HEK293 (cell line): ENCODE measurements around the gene ASIC1.

Source experiments
- GLI4 ChIP-seq: fragments of 450-650 bp; formaldehyde crosslinking; IDR thresholded peaks from 2 replicates; pipeline ENCODE4 v1.5.1; 2016; ENCODE audit warnings: missing biosample characterization, missing genetic modification characterization
- MYNN ChIP-seq: fragments of 450-650 bp; formaldehyde crosslinking; IDR thresholded peaks from 2 replicates; pipeline ENCODE4 v1.5.1; 2016; ENCODE audit warnings: missing biosample characterization, missing genetic modification characterization, borderline replicate concordance
- ZEB2 ChIP-seq: fragments of 450-650 bp; formaldehyde crosslinking; IDR thresholded peaks from 2 replicates; pipeline ENCODE4 v1.5.1; 2016; ENCODE audit warnings: missing biosample characterization, missing genetic modification characterization
- ZNF114 ChIP-seq: fragments of 450-650 bp; formaldehyde crosslinking; IDR thresholded peaks from 2 replicates; pipeline ENCODE4 v1.5.0; 2017; ENCODE audit warnings: missing biosample characterization, missing genetic modification characterization
- ZNF140 ChIP-seq: fragments of 450-650 bp; formaldehyde crosslinking; IDR thresholded peaks from 2 replicates; pipeline ENCODE4 v1.5.1; 2016; ENCODE audit warnings: missing biosample characterization, missing genetic modification characterization
- ZNF19 ChIP-seq: fragments of 450-650 bp; formaldehyde crosslinking; IDR thresholded peaks from 2 replicates; pipeline ENCODE4; 2016; ENCODE audit warnings: missing biosample characterization, missing genetic modification characterization, low read depth
- ZNF2 ChIP-seq: fragments of 450-650 bp; formaldehyde crosslinking; IDR thresholded peaks from 2 replicates; pipeline ENCODE4 v1.5.1; 2016; ENCODE audit warnings: missing biosample characterization, missing genetic modification characterization
- ZNF202 ChIP-seq: fragments of 450-650 bp; formaldehyde crosslinking; IDR thresholded peaks from 2 replicates; pipeline ENCODE4 v1.5.1; 2016; ENCODE audit warnings: missing biosample characterization, missing genetic modification characterization, borderline replicate concordance
- ZNF223 ChIP-seq: fragments of 450-650 bp; formaldehyde crosslinking; IDR thresholded peaks from 2 replicates; pipeline ENCODE4 v1.5.1; 2016; ENCODE audit warnings: missing biosample characterization, missing genetic modification characterization
- ZNF404 ChIP-seq: fragments of 450-650 bp; formaldehyde crosslinking; IDR thresholded peaks from 2 replicates; pipeline ENCODE4 v1.5.1; 2017; ENCODE audit warnings: missing biosample characterization, missing genetic modification characterization
- ZNF423 ChIP-seq: fragments of 450-650 bp; formaldehyde crosslinking; IDR thresholded peaks from 2 replicates; pipeline ENCODE4 v1.5.1; 2016; ENCODE audit warnings: missing biosample characterization, missing genetic modification characterization
- ZNF426 ChIP-seq: fragments of 450-650 bp; formaldehyde crosslinking; IDR thresholded peaks from 2 replicates; pipeline ENCODE4 v1.5.1; 2017; ENCODE audit warnings: missing biosample characterization, missing genetic modification characterization, mild to moderate bottlenecking, inconsistent platforms, moderate library complexity
- ZNF48 ChIP-seq: fragments of 450-650 bp; formaldehyde crosslinking; IDR thresholded peaks from 2 replicates; pipeline ENCODE4 v1.5.1; 2016; ENCODE audit warnings: missing biosample characterization, missing genetic modification characterization
- ZNF510 ChIP-seq: fragments of 450-650 bp; formaldehyde crosslinking; IDR thresholded peaks from 2 replicates; pipeline ENCODE4 v1.5.1; 2018; ENCODE audit warnings: mild to moderate bottlenecking, missing genetic modification characterization, missing biosample characterization; ENCODE audit not compliant: insufficient replicate concordance
- ZNF621 ChIP-seq: fragments of 450-650 bp; formaldehyde crosslinking; IDR thresholded peaks from 2 replicates; pipeline ENCODE4 v1.5.1; 2017; ENCODE audit warnings: missing biosample characterization, missing genetic modification characterization
- ZNF768 ChIP-seq: fragments of 450-650 bp; formaldehyde crosslinking; IDR thresholded peaks from 2 replicates; pipeline ENCODE4 v1.5.1; 2018; ENCODE audit warnings: missing biosample characterization, mild to moderate bottlenecking, missing genetic modification characterization
- ZNF791 ChIP-seq: fragments of 450-650 bp; formaldehyde crosslinking; IDR thresholded peaks from 2 replicates; pipeline ENCODE4 v1.5.1; 2016; ENCODE audit warnings: missing biosample characterization, missing genetic modification characterization
- TF ChIP-seq, protein P1 (sequence below): fragments of 450-650 bp; formaldehyde crosslinking; IDR thresholded peaks from 2 replicates; pipeline ENCODE4 v1.5.1; 2016; ENCODE audit warnings: missing biosample characterization, missing genetic modification characterization, borderline replicate concordance
- TF ChIP-seq, protein P2 (sequence below): fragments of 450-650 bp; formaldehyde crosslinking; IDR thresholded peaks from 2 replicates; pipeline ENCODE4 v1.5.1; 2016; ENCODE audit warnings: missing biosample characterization, missing genetic modification characterization
- TF ChIP-seq, protein P3 (sequence below): fragments of 450-650 bp; formaldehyde crosslinking; IDR thresholded peaks from 2 replicates; pipeline ENCODE4 v1.5.1; 2016; ENCODE audit warnings: missing biosample characterization, missing genetic modification characterization
- TF ChIP-seq, protein P4 (sequence below): fragments of 450-650 bp; formaldehyde crosslinking; IDR thresholded peaks from 2 replicates; pipeline ENCODE4 v1.5.1; 2017; ENCODE audit warnings: missing biosample characterization, mild to moderate bottlenecking, missing genetic modification characterization, moderate library complexity
- TF ChIP-seq, protein P5 (sequence below): fragments of 450-650 bp; formaldehyde crosslinking; IDR thresholded peaks from 2 replicates; pipeline ENCODE4 v1.5.1; 2016; ENCODE audit warnings: missing biosample characterization, missing genetic modification characterization
- TF ChIP-seq, protein P6 (sequence below): fragments of 450-650 bp; formaldehyde crosslinking; conservative IDR thresholded peaks from 2 replicates; pipeline ENCODE4 v1.5.1; 2016; ENCODE audit warnings: low read depth, missing biosample characterization, missing genetic modification characterization

ASIC1 gene

DNA sequence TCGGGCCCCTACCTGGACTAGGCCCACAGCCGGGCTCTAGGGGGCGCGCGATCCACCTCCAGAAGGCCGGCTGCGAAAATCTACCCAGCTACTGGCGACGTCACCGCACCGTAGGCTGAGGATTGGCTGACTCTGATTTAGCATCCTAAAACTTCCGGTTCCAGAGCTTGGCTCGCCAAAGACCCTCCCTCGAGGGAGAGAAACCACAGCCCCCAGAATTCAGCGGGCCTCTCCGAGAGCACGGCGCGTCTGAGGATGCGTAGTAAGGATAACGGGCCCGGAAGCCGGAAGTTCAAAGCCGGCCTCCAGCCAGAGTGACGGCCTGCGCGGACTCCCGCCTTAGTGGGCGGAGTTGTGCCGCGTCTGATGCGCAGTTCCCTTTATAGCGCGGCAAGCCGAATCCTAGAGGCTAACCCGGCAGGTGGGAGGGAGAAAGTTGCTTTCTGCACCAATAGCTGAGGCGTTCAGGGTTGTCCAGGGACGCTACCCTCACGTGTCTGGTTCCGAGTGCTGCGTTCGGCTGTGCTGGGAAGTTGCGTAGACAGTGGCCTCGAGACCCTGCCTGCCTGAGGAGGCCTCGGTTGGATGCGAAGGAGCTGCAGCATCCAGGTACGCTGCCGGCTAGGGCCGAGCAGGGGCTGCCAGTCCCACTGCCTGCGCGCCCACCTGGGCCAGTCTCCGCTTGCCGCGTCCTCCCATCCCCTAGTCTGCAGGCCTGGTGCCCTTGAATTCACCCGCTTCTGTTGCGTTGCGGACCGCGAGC lies 54.5 kb downstream of the ASIC1 start, which contains the start of gene COX14 (continued):
- TF ChIP-seq, protein P1, sequence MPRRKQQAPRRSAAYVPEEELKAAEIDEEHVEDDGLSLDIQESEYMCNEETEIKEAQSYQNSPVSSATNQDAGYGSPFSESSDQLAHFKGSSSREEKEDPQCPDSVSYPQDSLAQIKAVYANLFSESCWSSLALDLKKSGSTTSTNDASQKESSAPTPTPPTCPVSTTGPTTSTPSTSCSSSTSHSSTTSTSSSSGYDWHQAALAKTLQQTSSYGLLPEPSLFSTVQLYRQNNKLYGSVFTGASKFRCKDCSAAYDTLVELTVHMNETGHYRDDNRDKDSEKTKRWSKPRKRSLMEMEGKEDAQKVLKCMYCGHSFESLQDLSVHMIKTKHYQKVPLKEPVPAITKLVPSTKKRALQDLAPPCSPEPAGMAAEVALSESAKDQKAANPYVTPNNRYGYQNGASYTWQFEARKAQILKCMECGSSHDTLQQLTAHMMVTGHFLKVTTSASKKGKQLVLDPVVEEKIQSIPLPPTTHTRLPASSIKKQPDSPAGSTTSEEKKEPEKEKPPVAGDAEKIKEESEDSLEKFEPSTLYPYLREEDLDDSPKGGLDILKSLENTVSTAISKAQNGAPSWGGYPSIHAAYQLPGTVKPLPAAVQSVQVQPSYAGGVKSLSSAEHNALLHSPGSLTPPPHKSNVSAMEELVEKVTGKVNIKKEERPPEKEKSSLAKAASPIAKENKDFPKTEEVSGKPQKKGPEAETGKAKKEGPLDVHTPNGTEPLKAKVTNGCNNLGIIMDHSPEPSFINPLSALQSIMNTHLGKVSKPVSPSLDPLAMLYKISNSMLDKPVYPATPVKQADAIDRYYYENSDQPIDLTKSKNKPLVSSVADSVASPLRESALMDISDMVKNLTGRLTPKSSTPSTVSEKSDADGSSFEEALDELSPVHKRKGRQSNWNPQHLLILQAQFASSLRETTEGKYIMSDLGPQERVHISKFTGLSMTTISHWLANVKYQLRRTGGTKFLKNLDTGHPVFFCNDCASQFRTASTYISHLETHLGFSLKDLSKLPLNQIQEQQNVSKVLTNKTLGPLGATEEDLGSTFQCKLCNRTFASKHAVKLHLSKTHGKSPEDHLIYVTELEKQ: no peak
- no peak for TF ChIP-seq ZNF114 (tag by site-specific recombination)
- TF ChIP-seq ZNF202 (tag by site-specific recombination): no peak
- TF ChIP-seq, protein P2, sequence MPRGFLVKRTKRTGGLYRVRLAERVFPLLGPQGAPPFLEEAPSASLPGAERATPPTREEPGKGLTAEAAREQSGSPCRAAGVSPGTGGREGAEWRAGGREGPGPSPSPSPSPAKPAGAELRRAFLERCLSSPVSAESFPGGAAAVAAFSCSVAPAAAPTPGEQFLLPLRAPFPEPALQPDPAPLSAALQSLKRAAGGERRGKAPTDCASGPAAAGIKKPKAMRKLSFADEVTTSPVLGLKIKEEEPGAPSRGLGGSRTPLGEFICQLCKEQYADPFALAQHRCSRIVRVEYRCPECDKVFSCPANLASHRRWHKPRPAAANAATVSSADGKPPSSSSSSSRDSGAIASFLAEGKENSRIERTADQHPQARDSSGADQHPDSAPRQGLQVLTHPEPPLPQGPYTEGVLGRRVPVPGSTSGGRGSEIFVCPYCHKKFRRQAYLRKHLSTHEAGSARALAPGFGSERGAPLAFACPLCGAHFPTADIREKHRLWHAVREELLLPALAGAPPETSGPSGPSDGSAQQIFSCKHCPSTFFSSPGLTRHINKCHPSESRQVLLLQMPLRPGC: peak; percentile 65
- peak; percentile 26; the same call in 1 of the 2 replicates for TF ChIP-seq ZNF423
- no peak for TF ChIP-seq ZNF140
- TF ChIP-seq GLI4 (tag by site-specific recombination): no peak
- TF ChIP-seq ZNF426: no peak
- TF ChIP-seq, protein P3, sequence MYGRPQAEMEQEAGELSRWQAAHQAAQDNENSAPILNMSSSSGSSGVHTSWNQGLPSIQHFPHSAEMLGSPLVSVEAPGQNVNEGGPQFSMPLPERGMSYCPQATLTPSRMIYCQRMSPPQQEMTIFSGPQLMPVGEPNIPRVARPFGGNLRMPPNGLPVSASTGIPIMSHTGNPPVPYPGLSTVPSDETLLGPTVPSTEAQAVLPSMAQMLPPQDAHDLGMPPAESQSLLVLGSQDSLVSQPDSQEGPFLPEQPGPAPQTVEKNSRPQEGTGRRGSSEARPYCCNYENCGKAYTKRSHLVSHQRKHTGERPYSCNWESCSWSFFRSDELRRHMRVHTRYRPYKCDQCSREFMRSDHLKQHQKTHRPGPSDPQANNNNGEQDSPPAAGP (tag by site-specific recombination): peak; percentile 89
- TF ChIP-seq, protein P4, sequence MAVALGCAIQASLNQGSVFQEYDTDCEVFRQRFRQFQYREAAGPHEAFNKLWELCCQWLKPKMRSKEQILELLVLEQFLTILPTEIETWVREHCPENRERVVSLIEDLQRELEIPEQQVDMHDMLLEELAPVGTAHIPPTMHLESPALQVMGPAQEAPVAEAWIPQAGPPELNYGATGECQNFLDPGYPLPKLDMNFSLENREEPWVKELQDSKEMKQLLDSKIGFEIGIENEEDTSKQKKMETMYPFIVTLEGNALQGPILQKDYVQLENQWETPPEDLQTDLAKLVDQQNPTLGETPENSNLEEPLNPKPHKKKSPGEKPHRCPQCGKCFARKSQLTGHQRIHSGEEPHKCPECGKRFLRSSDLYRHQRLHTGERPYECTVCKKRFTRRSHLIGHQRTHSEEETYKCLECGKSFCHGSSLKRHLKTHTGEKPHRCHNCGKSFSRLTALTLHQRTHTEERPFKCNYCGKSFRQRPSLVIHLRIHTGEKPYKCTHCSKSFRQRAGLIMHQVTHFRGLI (tag by site-specific recombination): no peak
- no peak for TF ChIP-seq ZNF48 (tag by site-specific recombination)
- no peak for TF ChIP-seq ZNF404
- TF ChIP-seq ZNF510 (tag by site-specific recombination): no peak
- peak; percentile 97 for TF ChIP-seq ZNF2 (tag by site-specific recombination)
- TF ChIP-seq, protein P5, sequence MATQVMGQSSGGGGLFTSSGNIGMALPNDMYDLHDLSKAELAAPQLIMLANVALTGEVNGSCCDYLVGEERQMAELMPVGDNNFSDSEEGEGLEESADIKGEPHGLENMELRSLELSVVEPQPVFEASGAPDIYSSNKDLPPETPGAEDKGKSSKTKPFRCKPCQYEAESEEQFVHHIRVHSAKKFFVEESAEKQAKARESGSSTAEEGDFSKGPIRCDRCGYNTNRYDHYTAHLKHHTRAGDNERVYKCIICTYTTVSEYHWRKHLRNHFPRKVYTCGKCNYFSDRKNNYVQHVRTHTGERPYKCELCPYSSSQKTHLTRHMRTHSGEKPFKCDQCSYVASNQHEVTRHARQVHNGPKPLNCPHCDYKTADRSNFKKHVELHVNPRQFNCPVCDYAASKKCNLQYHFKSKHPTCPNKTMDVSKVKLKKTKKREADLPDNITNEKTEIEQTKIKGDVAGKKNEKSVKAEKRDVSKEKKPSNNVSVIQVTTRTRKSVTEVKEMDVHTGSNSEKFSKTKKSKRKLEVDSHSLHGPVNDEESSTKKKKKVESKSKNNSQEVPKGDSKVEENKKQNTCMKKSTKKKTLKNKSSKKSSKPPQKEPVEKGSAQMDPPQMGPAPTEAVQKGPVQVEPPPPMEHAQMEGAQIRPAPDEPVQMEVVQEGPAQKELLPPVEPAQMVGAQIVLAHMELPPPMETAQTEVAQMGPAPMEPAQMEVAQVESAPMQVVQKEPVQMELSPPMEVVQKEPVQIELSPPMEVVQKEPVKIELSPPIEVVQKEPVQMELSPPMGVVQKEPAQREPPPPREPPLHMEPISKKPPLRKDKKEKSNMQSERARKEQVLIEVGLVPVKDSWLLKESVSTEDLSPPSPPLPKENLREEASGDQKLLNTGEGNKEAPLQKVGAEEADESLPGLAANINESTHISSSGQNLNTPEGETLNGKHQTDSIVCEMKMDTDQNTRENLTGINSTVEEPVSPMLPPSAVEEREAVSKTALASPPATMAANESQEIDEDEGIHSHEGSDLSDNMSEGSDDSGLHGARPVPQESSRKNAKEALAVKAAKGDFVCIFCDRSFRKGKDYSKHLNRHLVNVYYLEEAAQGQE: no peak
- no peak for TF ChIP-seq ZNF621 (tag by site-specific recombination)
- 0 out of 2 replicates have a peak, but pooled peaks have one; percentile 55 for TF ChIP-seq MYNN (tag by site-specific recombination)
- no peak for TF ChIP-seq ZNF791
- TF ChIP-seq ZNF768 (tag by site-specific recombination): no peak
- peak; percentile 67 for TF ChIP-seq ZEB2 (tag by site-specific recombination)
- TF ChIP-seq, protein P6, sequence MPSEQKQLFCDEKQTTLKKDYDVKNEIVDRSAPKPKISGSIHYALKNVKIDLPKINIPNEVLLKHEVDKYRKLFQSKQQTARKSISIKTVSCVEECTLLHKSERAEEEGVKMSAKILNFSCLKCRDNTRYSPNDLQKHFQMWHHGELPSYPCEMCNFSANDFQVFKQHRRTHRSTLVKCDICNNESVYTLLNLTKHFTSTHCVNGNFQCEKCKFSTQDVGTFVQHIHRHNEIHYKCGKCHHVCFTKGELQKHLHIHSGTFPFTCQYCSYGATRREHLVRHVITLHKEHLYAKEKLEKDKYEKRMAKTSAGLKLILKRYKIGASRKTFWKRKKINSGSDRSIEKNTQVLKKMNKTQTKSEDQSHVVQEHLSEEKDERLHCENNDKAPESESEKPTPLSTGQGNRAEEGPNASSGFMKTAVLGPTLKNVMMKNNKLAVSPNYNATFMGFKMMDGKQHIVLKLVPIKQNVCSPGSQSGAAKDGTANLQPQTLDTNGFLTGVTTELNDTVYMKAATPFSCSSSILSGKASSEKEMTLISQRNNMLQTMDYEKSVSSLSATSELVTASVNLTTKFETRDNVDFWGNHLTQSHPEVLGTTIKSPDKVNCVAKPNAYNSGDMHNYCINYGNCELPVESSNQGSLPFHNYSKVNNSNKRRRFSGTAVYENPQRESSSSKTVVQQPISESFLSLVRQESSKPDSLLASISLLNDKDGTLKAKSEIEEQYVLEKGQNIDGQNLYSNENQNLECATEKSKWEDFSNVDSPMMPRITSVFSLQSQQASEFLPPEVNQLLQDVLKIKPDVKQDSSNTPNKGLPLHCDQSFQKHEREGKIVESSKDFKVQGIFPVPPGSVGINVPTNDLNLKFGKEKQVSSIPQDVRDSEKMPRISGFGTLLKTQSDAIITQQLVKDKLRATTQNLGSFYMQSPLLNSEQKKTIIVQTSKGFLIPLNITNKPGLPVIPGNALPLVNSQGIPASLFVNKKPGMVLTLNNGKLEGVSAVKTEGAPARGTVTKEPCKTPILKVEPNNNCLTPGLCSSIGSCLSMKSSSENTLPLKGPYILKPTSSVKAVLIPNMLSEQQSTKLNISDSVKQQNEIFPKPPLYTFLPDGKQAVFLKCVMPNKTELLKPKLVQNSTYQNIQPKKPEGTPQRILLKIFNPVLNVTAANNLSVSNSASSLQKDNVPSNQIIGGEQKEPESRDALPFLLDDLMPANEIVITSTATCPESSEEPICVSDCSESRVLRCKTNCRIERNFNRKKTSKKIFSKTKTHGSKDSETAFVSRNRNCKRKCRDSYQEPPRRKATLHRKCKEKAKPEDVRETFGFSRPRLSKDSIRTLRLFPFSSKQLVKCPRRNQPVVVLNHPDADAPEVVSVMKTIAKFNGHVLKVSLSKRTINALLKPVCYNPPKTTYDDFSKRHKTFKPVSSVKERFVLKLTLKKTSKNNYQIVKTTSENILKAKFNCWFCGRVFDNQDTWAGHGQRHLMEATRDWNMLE (tag by site-specific recombination): 0 out of 2 replicates have a peak, but pooled peaks have one; percentile 24
- no peak for TF ChIP-seq ZNF223 (tag by site-specific recombination)
- TF ChIP-seq ZNF19 (tag by site-specific recombination): no peak
